PC-9 (cell line): ENCODE results near the gene BABAM1.

Experiments used
- CTCF ChIP-seq: fragments of 200-600 bp; sonication (generic); conservative IDR thresholded peaks from 2 replicates; pipeline ENCODE4 v1.6.1; 2017; ENCODE audit warnings: mixed run types, antibody characterized with exemption, mild to moderate bottlenecking, moderate library complexity
- EZH2 ChIP-seq: fragments of 200-600 bp; sonication (generic); IDR thresholded peaks from 2 replicates; pipeline ENCODE4 v1.8.0; 2017; ENCODE audit warnings: antibody characterized with exemption, low read depth

- TF ChIP-seq CTCF (no peak), EZH2 (no peak)
These were observed 8.4 kb downstream of the BABAM1 start for GRCh38 chr19:17275441-17276175.
